ENCODE measurements around the gene RELA. TPM values are rescaled to one million over a fixed set of nuclear protein-coding genes. Genes with fewer than 3 reads are reported as not detected.
"Not testable (repeated sequence)": the region's sequence is repeated elsewhere in the genome, so short reads cannot be mapped to it uniquely, and the experiment has no call there.

Gene RELA
- total and polyA plus RNA-seq, 2 donors (not counting 3 experiments of a cell fraction or from before 2014, with no cell fraction given), result 78.7 to 105 TPM

DNA sequence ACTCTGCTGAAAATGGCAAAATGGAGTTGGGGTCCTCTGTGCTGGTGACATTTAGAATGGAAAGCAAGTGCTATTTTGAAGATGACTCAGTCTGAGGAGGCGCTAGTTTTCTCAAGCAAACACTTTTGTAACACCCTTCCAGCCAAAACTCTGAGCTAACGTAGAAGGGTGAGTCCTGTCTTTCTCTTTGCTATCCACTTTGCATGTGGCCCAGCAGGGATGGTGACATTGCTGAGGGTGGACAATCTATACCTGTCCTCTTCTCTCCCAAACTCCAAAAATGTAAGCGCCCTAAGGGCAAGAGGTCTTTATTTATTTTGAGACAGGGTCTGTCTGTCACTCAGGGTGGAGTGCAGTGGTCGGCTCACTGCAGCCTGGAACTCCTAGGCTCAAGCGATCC is 45.7 kb upstream of the RELA start:
- Histone ChIP-seq H2AFZ (ENCODE audit: low read depth, low read length) (no peak overlapping the region), H3K27ac (ENCODE audit: insufficient read depth, low read depth, low read length) (no peak overlapping the region), H3K27me3 (ENCODE audit: control insufficient read depth in 2 of 2, insufficient read depth in 2 of 2, low read length in 2 of 2) (peaks cover 0 to 5% of the 10 kb centered on the region in 2 experiments), H3K36me3 (ENCODE audit: control insufficient read depth in 2 of 2, extremely low read depth in 1 of 2, insufficient read depth in 2 of 2, low read length in 2 of 2) (no peaks in the 10 kb centered on the region), H3K4me3 (replicated peaks in 1 of 3; ENCODE audit: insufficient read depth in 1 of 3, low read depth in 1 of 3, low read length in 3 of 3) (no peak overlapping the region), H3K4me2 (ENCODE audit: insufficient read depth, low read length) (no peak overlapping the region), H3K9ac (replicated peaks; ENCODE audit: extremely low read depth, insufficient read depth, low read length) (no peak overlapping the region), H3K9me1 (replicated peaks; ENCODE audit: control insufficient read depth, extremely low read depth, insufficient read depth, low read length) (no peaks in the 10 kb centered on the region), H3K79me2 (ENCODE audit: control insufficient read depth, insufficient read depth, low read length) (no peaks in the 10 kb centered on the region), H3K4me1 (ENCODE audit: control insufficient read depth, extremely low read depth, insufficient read depth, low read length) (peaks cover 6% of the 10 kb centered on the region), H3K9me3 (replicated peaks; ENCODE audit: control insufficient read depth, insufficient read depth, low read length) (no peaks in the 10 kb centered on the region), H4K20me1 (replicated peaks; ENCODE audit: control insufficient read depth, extremely low read depth, insufficient read depth, low read length) (no peaks in the 10 kb centered on the region)
- POLR2A ChIA-PET, result interaction anchor here (0.6 kb wide), 1 partner anchor 99 kb away, joined by 6 read pairs; no protein-coding TSS in a partner anchor
- no peak for DNase-seq (ENCODE audit: low read depth, low spot score)
- CTCF ChIA-PET, result no interaction called here
- intact Hi-C loops (cut with micrococcal nuclease) (no loop called here), dilution Hi-C loops (cut with MboI; ENCODE audit: extremely low pct_ligation_motif_present, low sequenced_read_pairs) (no loop called here)
- TF ChIP-seq POLR2A (IDR thresholded peaks at IDR 0.05; ENCODE audit: low read depth, low read length), result no peak
- TF ChIP-seq, protein P1, sequence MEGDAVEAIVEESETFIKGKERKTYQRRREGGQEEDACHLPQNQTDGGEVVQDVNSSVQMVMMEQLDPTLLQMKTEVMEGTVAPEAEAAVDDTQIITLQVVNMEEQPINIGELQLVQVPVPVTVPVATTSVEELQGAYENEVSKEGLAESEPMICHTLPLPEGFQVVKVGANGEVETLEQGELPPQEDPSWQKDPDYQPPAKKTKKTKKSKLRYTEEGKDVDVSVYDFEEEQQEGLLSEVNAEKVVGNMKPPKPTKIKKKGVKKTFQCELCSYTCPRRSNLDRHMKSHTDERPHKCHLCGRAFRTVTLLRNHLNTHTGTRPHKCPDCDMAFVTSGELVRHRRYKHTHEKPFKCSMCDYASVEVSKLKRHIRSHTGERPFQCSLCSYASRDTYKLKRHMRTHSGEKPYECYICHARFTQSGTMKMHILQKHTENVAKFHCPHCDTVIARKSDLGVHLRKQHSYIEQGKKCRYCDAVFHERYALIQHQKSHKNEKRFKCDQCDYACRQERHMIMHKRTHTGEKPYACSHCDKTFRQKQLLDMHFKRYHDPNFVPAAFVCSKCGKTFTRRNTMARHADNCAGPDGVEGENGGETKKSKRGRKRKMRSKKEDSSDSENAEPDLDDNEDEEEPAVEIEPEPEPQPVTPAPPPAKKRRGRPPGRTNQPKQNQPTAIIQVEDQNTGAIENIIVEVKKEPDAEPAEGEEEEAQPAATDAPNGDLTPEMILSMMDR (IDR thresholded peaks at IDR 0.05; ENCODE audit: extremely low read depth in 1 of 2, insufficient read depth in 1 of 2, low read depth in 1 of 2, low read length in 2 of 2), result no peak
- BruUV-seq (replicated peaks), result no TSS peak
- no peak for FAIRE-seq

- CTCF ChIA-PET, result interaction anchor here (0.9 to 3.5 kb wide), 5 partner anchors 25 to 281 kb away, joined by 3 to 24 read pairs (median 5); no protein-coding TSS in a partner anchor
- H3K9me3 ChIP-seq (replicated peaks; ENCODE audit: control insufficient read depth, insufficient read depth, low read length); DNase-seq (ENCODE audit: low read depth, low spot score); H3K79me2 ChIP-seq (ENCODE audit: control insufficient read depth, insufficient read depth, low read length); H2AFZ ChIP-seq (ENCODE audit: low read depth, low read length); H3K27me3 ChIP-seq (ENCODE audit: control insufficient read depth in 2 of 2, insufficient read depth in 2 of 2, low read length in 2 of 2); H3K4me3 ChIP-seq (replicated peaks in 1 of 3; ENCODE audit: insufficient read depth in 1 of 3, low read depth in 1 of 3, low read length in 3 of 3); H3K9me1 ChIP-seq (replicated peaks; ENCODE audit: control insufficient read depth, extremely low read depth, insufficient read depth, low read length); H3K36me3 ChIP-seq (ENCODE audit: control insufficient read depth in 2 of 2, extremely low read depth in 1 of 2, insufficient read depth in 2 of 2, low read length in 2 of 2); H3K27ac ChIP-seq (ENCODE audit: insufficient read depth, low read depth, low read length); BruUV-seq (replicated peaks); H4K20me1 ChIP-seq (replicated peaks; ENCODE audit: control insufficient read depth, extremely low read depth, insufficient read depth, low read length); H3K4me2 ChIP-seq (ENCODE audit: insufficient read depth, low read length); FAIRE-seq; intact Hi-C loops (cut with micrococcal nuclease); H3K9ac ChIP-seq (replicated peaks; ENCODE audit: extremely low read depth, insufficient read depth, low read length); dilution Hi-C loops (cut with MboI; ENCODE audit: extremely low pct_ligation_motif_present, low sequenced_read_pairs); H3K4me1 ChIP-seq (ENCODE audit: control insufficient read depth, extremely low read depth, insufficient read depth, low read length); POLR2A ChIA-PET: not testable (repeated sequence)
These were observed 44.3 kb upstream of the RELA start for GRCh38 chr11:65707002-65707401.

Measured in endothelial cell of umbilical vein (primary cell).